ENCODE measurements around the gene EGFL7.

Gene EGFL7

GRCh38 chr9:136662656-136663581 is at the start of gene EGFL7:
Gene EGFL7 (plus strand): TSS chr9:136662916. CDS start chr9:136668283, 5,367 bp downstream.
- Histone ChIP-seq H3K27ac (peak within 1 kb of the TSS in 1 of 2 donors; percentile 72), H3K4me3 (peak within 1 kb of the TSS; percentile 76)
- no peak for DNase-seq (ENCODE audit: low spot score)
- no peak for TF ChIP-seq CTCF (IDR thresholded peaks at IDR 0.05)

DNA sequence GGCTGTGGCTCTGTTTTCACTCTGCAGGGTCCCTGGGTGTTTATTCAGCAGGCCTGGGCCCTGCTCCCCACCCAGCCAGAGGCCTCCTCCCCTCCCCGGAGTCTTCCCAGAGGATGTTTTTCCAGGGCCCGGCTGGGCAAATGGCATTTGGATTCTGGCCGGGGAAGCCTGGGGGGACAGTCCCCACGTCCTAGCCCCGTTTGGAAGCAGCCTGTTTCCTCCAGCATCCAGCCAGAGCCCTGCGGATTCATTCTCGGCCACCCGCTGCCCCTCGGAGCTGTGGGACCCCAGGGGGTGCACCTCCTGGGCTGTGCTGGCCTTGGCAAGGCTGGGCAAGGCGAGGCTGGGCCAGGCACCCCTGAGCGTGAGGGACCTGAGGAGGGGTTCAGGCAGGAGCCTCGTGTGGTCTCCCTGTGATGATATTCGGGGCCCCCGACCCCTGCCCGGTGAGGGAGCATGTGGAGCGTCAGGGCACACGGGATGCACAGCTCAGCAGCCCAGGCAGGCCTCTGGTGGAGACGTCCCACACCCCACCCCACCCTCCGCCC is 48.8 kb upstream of the EGFL7 start:
- Histone ChIP-seq H3K27ac (peak overlapping the region in 1 of 2 donors; percentile 59), H3K4me3 (no peak overlapping the region)
- TF ChIP-seq CTCF (IDR thresholded peaks at IDR 0.05): no peak
- DNase-seq (ENCODE audit: low spot score): no peak

GRCh38 chr9:136614372-136614922 is 48.3 kb upstream of the EGFL7 start:
- peak overlapping the region in 1 of 2 donors; percentile 59 for H3K27ac ChIP-seq
- no peak overlapping the region for H3K4me3 ChIP-seq
- no peak for TF ChIP-seq CTCF (IDR thresholded peaks at IDR 0.05)
- no peak for DNase-seq (ENCODE audit: low spot score)

DNA sequence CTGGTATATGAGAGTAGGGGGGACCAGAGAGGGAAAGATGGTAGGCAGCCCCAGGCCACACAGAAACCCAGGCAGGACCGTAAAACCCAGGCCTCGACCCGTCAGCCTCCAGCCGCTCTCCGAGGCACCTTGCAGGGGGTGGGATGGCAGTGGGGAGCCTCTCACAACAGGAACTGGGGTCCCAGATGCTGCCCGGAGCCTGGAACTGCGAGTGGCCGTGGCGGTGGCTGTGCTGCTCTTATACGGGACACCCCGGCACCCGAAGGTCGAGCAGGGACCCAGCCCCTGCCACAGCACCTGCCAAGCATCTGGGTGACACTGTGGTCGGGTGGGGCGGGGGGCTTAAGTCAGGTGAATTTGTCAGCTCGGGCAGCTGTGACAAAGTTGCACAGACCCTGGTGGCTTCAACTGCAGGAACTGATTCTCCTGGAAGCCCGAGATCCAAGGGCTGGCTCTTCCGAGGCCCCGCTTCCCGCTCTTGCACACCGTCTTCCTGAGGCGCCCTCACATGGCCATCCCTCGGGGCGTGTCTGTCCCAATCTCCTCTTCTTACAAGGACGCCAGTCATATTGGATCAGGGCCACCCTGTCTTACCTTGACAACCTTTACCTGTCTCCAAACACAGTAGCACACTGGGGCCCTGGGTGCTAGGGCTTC is 47.6 kb upstream of the EGFL7 start:
- peak overlapping the region in 1 of 2 donors; percentile 59 for H3K27ac ChIP-seq
- DNase-seq (ENCODE audit: low spot score): no peak
- no peak for TF ChIP-seq CTCF (IDR thresholded peaks at IDR 0.05)
- H3K4me3 ChIP-seq: no peak overlapping the region

- no peak for TF ChIP-seq CTCF (IDR thresholded peaks at IDR 0.05)
- DNase-seq (ENCODE audit: low spot score): no peak
- no peak overlapping the region for H3K27ac ChIP-seq
- no peak overlapping the region for H3K4me3 ChIP-seq
These were observed 46.9 kb upstream of the EGFL7 start for GRCh38 chr9:136615631-136616306.

- no peak for TF ChIP-seq CTCF (IDR thresholded peaks at IDR 0.05)
- H3K27ac ChIP-seq: no peak overlapping the region
- no peak overlapping the region for H3K4me3 ChIP-seq
- DNase-seq (ENCODE audit: low spot score): no peak
These were observed 46.4 kb upstream of the EGFL7 start for GRCh38 chr9:136616307-136616635.
